Bone marrow (tissue), 2 donors: Measurements from ENCODE around the gene DDX60.
A peak's percentile ranks its signal among the peaks of the same experiment; 100 is the strongest.
"Not testable (repeated sequence)": the region's sequence is repeated elsewhere in the genome, so short reads cannot be mapped to it uniquely, and the experiment has no call there.

Source experiments
- DNase-seq, 2 donors: peaks; one replicate each; lab custom pipeline; 2025; lab: John Stamatoyannopoulos, UW

Gene DDX60

GRCh38 chr4:168318266-168318895, at the start of gene DDX60:
Gene DDX60 (minus strand): TSS chr4:168318752. CDS start chr4:168311259, 7,493 bp downstream.
- peak; percentile 60 to 87 for DNase-seq

- DNase-seq = no peak
Measured at GRCh38 chr4:168367065-168367464, 48.5 kb upstream of the DDX60 start.

GRCh38 chr4:168362025-168362401, 43.5 kb upstream of the DDX60 start:
- no peak for DNase-seq

GRCh38 chr4:168361365-168362024, 42.9 kb upstream of the DDX60 start:
- DNase-seq = no peak

GRCh38 chr4:168360271-168360670, 41.7 kb upstream of the DDX60 start:
- no peak for DNase-seq

GRCh38 chr4:168357941-168358340, 39.4 kb upstream of the DDX60 start:
- DNase-seq = no peak

GRCh38 chr4:168353746-168354145, 35.2 kb upstream of the DDX60 start:
- DNase-seq = no peak

GRCh38 chr4:168337550-168337940, 19.0 kb upstream of the DDX60 start:
- no peak for DNase-seq

GRCh38 chr4:168336837-168337549, 18.4 kb upstream of the DDX60 start:
- DNase-seq = no peak

GRCh38 chr4:168335621-168336020, 17.1 kb upstream of the DDX60 start:
- no peak for DNase-seq

GRCh38 chr4:168334053-168334452, 15.5 kb upstream of the DDX60 start:
- DNase-seq = no peak

GRCh38 chr4:168330575-168330974, 12.0 kb upstream of the DDX60 start:
- DNase-seq = not testable (repeated sequence)

GRCh38 chr4:168325591-168325990, 7.0 kb upstream of the DDX60 start:
- DNase-seq = no peak

- DNase-seq = no peak
Measured at GRCh38 chr4:168321006-168321405, 2.5 kb upstream of the DDX60 start.

- no peak for DNase-seq
Measured at GRCh38 chr4:168319486-168320019, 1.0 kb upstream of the DDX60 start.

- no peak for DNase-seq
Measured at GRCh38 chr4:168317621-168318020, 931 bp downstream of the DDX60 start.

GRCh38 chr4:168309781-168310180, 8.8 kb downstream of the DDX60 start:
- no peak for DNase-seq

GRCh38 chr4:168308912-168309311, 9.6 kb downstream of the DDX60 start:
- no peak for DNase-seq

- no peak for DNase-seq
Measured at GRCh38 chr4:168306476-168306875, 12.1 kb downstream of the DDX60 start.

- DNase-seq = no peak
Measured at GRCh38 chr4:168304744-168305459, 13.7 kb downstream of the DDX60 start.

GRCh38 chr4:168303430-168303829, 15.1 kb downstream of the DDX60 start:
- not testable (repeated sequence) for DNase-seq

- no peak for DNase-seq
Measured at GRCh38 chr4:168293386-168293975, 25.1 kb downstream of the DDX60 start.
